SK-MEL-5 (cell line): ENCODE results near the gene LRMDA. TPM values are rescaled to one million over a fixed set of nuclear protein-coding genes. Genes with fewer than 3 reads are reported as not detected.
A peak's percentile ranks its signal among the peaks of the same experiment; 100 is the strongest.

Source experiments
- DNase-seq: peaks from one replicate; pipeline ENCODE4 v3.0.0-alpha.2; 2016; ENCODE audit warnings: low read depth, low spot score
- in situ Hi-C: cut with HindIII; loops from 2 replicates; pipeline ENCODE4 v1.10.0; 2016; ENCODE audit warnings: low sequenced_read_pairs, high pct_unique_total_duplicates, low pct_unique_long_range_greater_than_20kb
- polyA plus RNA-seq, 2 experiments: library from polyadenylated mRNA; depleted of rRNA; stranded (reverse); fragments of >200 nt; gene quantifications; 2 replicates each; pipeline ENCODE4 v1.2.3, GENCODE V29; 2015
- total RNA-seq: library from RNA; depleted of rRNA; stranded (reverse); fragments of >200 nt; shearing (Covaris generic); gene quantifications from 2 replicates; pipeline ENCODE4 v1.2.3, GENCODE V29; 2014; rRNA removed

LRMDA gene
- total RNA-seq: 25.2 and 70.7 TPM in 2 replicates
- 3.3 and 5.9 TPM in 2 replicates for polyA plus RNA-seq (2015; cell fraction: cytosol; rRNA removed)
- polyA plus RNA-seq (2015; cell fraction: nucleus; rRNA removed): not detected in 2 replicates

- DNase-seq: no peak
- in situ Hi-C loops: no loop called here
Measured at GRCh38 chr10:75431180-75432111, at the start of gene LRMDA. TSS of gene LRMDA (plus strand) at chr10:75431624.

- in situ Hi-C loops: no loop called here
Measured at GRCh38 chr10:75386128-75386527, 45.3 kb upstream of the LRMDA start.

GRCh38 chr10:75388082-75388481, 43.3 kb upstream of the LRMDA start:
- in situ Hi-C loops: no loop called here
- no peak for DNase-seq

More at GRCh38 chr10:75386128-75386527, 45.3 kb upstream of the LRMDA start:
- no peak for DNase-seq

GRCh38 chr10:75390178-75390577, 41.2 kb upstream of the LRMDA start:
- in situ Hi-C loops: no loop called here
- DNase-seq: no peak

- DNase-seq: no peak
- in situ Hi-C loops: no loop called here
Measured at GRCh38 chr10:75392271-75392670, 39.2 kb upstream of the LRMDA start.

- in situ Hi-C loops: no loop called here
Measured at GRCh38 chr10:75392744-75393143, 38.7 kb upstream of the LRMDA start.

GRCh38 chr10:75394221-75394620, 37.2 kb upstream of the LRMDA start:
- DNase-seq: no peak
- in situ Hi-C loops: no loop called here

More at GRCh38 chr10:75392744-75393143, 38.7 kb upstream of the LRMDA start:
- DNase-seq: no peak

- in situ Hi-C loops: no loop called here
- DNase-seq: no peak
Measured at GRCh38 chr10:75395066-75395931, 36.1 kb upstream of the LRMDA start.

- in situ Hi-C loops: no loop called here
- DNase-seq: no peak
Measured at GRCh38 chr10:75395932-75396630, 35.3 kb upstream of the LRMDA start.

- in situ Hi-C loops: no loop called here
- no peak for DNase-seq
Measured at GRCh38 chr10:75396631-75397495, 34.6 kb upstream of the LRMDA start.

- in situ Hi-C loops: no loop called here
- no peak for DNase-seq
Measured at GRCh38 chr10:75397496-75398199, 33.8 kb upstream of the LRMDA start.

- DNase-seq: no peak
- in situ Hi-C loops: no loop called here
Measured at GRCh38 chr10:75398200-75398691, 33.2 kb upstream of the LRMDA start.

GRCh38 chr10:75398692-75399460, 32.5 kb upstream of the LRMDA start:
- no peak for DNase-seq
- in situ Hi-C loops: no loop called here

GRCh38 chr10:75399461-75400162, 31.8 kb upstream of the LRMDA start:
- in situ Hi-C loops: no loop called here
- peak; percentile 58 for DNase-seq
